IPS-NIHi7 (cell line): ENCODE measurements around the gene HOXD11.

ENCODE experiments used
- DNase-seq: peaks from one replicate; pipeline ENCODE4 v3.0.0; 2012; ENCODE audit warnings: mixed read lengths; ENCODE audit errors: extremely low spot score

HOXD11 gene

DNA sequence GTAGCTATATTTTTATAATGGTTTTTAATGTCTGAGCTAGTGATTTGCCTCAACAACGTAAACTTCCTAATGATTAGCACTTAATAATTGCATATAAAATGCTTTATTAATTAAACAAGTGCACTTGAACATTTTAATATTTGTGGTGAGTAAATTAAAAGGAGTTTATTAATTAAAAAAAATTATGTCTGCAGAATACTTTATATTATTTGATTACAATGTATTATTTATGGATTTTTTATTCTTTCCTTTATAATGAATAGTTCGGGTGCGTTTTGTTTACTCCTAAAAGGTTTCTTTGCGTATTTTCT lies 24.7 kb downstream of the HOXD11 start:
- no peak for DNase-seq

DNA sequence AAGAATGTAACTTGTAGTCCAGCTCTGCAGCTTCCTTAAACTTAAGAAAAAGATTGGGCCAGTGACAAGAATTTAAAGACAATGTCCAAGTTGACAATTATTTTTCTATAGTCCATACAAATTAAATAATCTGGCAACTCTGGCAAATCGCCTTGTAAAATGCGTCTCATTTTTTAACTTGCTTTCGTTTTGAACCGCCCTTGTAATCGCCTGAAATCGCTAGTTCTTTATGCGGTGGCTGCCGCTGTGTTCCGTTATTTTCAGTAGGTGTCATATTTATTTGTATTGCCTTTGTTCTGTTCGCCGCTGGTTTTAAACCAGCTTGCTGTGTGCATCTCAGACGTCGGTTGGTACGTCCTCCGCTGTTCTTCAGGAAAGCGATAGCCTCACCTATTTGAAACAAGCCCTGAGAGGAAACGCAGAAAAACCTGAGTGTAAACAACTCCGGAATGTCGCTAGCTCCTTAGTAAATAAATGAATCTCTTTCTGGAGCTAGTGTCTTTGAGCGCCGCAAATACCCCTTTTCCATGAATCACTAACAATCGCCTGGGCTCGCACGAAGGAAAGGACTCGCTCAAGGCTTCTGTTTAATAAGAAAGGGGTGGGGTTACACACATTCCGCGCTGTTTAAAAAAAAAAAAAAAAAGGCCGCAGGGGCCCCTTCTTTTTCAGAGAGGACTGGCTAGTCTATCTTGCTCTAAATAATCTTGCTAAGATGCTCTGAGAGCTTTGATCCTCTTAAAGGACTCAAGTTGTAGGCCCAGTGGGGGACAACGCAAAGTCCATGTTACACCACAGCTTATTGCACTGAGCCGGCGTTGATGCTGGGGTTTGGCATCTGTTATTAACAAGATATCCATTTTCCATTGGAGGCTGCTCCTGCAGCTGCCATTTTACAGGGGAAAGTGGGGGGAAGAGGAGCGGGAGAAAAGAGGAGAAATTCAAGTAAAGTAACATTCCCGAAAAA lies 25.4 kb downstream of the HOXD11 start:
- no peak for DNase-seq

DNA sequence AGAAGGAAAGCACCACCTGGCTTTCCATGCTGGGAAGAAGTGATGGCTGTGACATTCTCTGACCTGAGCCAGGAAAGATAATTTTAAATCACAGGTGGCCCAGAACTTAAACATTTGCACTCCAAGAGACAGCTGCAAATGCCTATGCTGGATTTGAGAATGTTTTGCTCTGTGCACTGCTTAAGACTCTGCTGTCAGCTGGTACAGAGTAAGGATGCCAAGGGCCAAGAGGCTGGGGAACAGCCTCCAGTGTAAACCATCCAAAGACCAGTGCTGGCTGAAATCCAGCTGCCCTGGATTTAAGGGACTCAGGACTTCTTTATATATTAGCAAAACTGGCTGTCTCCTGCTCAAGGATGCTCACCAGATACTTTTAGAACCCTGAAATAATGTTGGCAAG lies 26.3 kb downstream of the HOXD11 start:
- no peak for DNase-seq

DNA sequence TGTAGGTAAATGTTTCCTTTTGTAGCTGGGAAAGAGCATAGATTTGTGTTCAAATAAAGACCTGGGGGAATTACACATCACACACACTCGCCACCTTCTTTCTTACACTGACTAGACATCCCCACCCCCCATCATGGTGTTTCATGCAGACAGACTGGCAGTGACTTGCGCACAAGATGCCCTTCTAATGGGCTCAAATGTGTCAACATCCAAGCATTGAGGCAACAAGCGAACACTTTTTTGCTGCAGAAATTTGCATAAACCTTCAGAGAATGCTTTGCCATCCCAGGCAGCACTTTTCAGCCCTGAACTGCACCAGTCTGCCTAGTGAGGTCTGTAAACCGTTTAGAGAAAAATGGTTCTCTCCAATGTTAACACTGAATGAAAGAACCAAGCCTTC lies 27.0 kb downstream of the HOXD11 start:
- no peak for DNase-seq

DNA sequence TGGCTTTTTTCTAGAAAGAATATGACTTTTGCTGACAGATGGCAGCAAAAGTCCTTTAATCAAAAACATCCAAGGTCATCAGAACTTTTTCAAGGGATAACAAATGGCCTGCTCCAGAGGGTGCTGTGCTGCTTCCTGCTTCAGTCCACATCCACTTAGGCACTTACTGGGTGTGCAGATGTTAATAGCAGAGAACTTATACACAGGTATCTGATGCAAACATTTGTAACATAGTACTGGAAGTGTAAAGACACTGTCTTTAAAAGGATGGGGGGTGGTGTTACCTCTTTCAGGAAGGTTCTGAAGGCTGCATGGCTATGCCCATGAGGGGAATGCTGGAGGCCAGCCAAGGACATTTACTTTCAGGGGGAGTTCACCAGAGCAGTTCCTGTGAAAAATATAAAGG lies 28.0 kb downstream of the HOXD11 start:
- DNase-seq: no peak

- no peak for DNase-seq
Observed at GRCh38 chr2:176136374-176137251, 29.5 kb downstream of the HOXD11 start.

DNA sequence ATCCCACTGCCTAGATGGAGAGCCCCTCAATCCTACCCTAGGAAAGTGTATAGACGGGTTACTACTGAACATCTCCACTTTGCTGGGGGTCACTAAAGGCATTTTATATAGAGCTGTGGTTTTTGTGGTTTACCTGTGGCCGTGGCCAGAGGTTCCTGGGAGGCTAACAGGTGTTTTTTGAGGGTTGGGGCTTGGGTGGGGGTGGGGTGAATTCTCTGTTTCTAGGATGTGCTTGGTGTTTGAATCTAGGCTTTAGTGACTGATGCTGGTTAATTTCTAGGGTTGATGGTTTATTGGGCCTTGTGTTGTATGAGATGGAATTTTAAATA lies 30.1 kb downstream of the HOXD11 start:
- DNase-seq: no peak

DNA sequence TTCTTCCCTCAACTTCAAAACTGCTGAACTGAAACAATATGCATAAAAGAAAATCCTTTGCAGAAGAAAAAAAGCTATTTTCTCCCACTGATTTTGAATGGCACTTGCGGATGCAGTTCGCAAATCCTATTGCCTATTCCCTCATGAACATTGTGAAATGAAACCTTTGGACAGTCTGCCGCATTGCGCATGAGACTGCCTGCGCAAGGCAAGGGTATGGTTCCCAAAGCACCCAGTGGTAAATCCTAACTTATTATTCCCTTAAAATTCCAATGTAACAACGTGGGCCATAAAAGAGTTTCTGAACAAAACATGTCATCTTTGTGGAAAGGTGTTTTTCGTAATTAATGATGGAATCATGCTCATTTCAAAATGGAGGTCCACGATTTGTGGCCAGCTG lies 30.8 kb downstream of the HOXD11 start:
- DNase-seq: no peak

DNA sequence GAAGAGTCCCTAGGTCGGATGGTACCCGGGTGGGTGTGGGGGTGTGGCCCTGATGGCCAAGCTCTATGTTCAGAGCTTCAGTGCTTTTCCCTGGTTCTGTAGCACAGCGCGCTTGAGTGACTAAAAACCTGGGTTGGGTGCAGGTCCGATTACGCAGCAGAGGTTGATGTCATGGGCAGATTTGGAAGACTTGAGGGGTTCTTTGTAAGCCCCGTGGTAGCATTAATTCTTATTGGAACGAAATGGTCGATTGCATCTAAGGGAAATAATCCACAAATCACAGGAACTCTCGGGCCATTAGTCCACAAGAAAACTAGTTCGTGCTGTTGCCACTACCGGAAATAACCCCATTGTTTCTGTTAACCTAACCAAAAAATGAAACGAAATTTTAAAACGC lies 31.4 kb downstream of the HOXD11 start:
- DNase-seq: no peak

DNA sequence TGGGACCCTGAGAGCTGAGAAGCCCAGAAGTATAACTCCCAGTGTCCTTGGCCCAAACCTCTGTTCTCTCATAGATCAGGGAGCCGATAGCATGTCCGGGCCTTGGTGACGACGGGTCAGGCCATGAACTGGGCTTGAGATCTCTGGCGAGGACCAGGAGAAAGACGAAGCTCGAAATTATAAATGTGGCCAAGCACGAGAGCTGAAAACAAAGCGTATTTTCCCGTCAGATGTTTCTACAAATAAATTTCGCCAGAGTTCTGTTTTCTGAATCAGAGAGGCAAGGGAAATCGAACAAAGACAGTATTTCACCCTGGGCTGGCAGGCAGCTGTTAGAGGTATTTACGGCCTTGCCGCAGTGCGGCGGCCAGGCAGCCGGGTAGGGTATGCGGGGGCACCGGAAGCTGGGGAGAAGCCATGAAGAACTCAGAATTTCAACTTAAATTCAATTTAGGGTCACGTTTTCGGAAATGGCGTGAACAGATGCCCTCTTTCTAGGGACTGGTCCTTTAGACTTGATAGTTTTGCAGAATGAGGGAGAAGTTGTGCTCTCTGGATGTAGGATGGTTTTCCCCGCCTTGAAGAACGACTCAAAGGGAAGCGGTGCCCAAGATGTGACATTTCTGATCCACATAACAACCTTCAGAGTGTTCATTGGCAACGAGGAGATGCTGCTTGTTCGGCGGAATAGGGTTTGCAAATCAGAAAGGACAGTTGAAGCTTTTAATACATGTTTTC lies 32.0 kb downstream of the HOXD11 start:
- no peak for DNase-seq

GRCh38 chr2:176139661-176140512 lies 32.8 kb downstream of the HOXD11 start:
- DNase-seq: no peak

GRCh38 chr2:176140513-176141317 lies 33.6 kb downstream of the HOXD11 start:
- DNase-seq: peak; percentile 90

GRCh38 chr2:176142281-176142680 lies 35.2 kb downstream of the HOXD11 start:
- no peak for DNase-seq

- no peak for DNase-seq
Observed at GRCh38 chr2:176145085-176145969, 38.2 kb downstream of the HOXD11 start.

GRCh38 chr2:176146101-176146500 lies 39.0 kb downstream of the HOXD11 start:
- no peak for DNase-seq

DNA sequence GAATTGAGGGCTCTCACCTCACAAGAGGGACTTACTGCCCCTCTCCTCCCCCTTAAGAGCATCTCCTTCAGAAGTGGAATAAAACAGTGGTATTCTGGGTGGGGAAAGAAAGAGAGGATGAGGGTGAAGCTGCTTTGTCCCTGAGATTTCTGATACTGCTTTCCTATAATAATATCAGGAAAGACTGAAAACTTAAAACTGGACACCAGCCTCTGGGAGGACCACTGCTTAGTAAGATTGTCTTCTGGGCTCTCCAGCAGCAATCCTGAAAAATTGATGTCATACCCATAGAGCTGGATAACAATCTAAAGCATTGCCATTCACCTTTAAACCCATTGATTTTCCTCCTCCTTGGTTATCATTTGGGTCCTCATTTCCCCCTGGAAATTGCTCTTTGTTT lies 39.6 kb downstream of the HOXD11 start:
- no peak for DNase-seq

DNA sequence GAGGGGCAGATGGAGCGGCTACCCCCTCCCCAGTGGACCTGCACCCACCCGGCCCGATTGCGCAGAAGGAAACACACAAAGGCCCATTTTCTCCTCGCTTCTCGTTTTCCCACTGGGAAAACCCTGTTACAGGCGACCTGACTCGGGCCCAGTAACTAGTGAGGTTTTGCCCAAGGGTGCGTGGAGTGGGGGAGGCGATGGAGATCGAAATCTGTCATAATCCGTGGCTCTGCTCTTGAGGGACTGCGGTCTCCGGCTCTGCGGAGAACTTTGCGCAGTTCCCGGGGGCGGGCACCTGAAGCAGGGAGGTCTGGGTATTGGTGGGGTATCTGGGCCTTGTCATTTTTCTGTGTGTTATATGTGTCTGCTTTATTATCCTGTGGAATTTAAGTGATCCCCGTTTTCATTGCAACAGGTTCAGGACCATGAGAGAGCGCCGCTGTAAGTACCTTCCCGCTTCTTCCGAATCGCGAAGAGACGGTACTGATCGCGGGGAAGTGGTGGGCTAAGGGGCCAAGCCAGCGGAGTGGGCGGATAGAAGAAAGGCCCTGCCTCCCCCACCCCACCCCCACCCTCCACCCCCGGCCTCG lies 40.2 kb downstream of the HOXD11 start:
- no peak for DNase-seq

DNA sequence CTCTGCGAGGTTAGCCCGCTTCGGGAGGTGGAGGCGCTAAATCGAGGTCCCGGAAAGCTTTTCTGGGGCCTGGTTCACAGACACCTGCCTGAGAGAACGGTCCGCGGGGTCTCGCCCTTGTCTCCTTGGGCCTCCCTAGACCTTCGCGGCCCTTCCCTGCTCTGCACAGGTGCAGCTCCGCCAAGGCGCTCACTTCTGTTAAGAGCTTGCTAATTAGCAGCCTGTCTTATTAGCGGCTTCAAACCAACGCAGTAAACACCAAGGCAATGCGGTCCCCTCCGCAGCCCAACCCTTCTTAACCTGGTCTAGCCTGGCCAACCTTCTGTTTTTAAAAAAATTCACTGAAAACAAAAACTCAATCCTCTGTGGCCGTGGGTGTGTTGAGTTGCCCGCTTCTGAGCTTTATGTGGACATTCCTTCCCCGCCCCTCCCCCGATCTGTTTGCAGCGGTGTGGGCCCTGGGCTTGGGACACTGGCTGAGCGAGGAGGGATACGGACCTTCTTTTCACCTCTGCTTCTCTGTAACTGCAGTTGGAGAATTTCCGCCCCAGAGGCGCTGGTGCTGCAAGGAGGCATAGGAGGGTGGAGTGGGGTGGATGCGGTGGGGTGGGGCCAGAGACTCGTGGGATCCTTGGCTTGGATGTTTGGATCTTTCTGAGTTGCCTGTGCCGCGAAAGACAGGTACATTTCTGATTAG lies 40.9 kb downstream of the HOXD11 start:
- no peak for DNase-seq
